ENCODE measurements around the gene RPL38.

RPL38 gene

DNA sequence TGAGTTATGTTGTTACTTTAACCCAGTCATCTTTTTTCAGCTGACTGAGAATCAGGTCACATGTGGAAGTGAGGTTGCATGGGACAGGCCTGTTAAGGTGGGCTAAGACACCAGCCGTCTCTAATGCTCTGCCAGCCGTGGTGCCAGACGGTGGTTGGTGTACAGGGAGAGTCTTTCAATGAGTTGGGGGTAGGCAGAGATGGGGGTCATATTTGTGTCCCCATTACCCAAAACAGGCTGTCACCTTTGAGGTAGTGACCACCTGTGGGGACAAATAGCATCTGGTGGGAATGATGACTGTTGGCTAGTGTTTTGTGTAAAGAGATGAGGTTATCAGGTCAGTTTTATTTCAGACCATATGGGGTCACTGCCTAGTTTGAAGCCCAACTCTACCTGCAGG is 1.8 kb downstream of the RPL38 start:
- in situ Hi-C loops (cut with MboI; ENCODE audit: low sequenced_read_pairs, unreplicated experiment) = no loop called here
- TF ChIP-seq CTCF (IDR thresholded peaks at IDR 0.05; ENCODE audit: borderline replicate concordance, control extremely low read depth, extremely low read depth, insufficient read depth, missing control alignments) = no peak
- DNase-seq (ENCODE audit: low spot score) = no peak

DNA sequence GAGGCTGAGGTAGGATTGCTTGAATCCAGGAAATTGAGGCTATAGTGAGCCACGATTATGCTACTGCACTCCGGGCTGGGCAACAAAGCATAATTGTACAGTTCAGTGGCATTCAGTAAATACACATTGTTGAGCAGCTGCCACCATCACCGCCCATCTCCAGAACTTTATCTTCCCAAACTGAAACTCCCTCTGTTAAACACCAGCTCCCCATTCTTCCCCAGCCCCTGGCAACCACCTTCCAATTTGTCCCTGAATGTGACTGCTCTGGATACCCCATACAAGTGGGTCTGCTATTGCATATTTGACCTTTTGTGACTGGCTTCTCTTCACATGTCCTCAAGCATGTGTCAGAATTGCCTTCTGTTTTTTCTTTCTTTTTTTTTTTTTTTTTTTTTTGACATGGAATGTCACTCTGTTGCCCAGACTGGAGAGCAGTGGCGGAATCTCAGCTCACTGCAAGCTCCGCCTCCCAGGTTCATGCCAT is 2.9 kb downstream of the RPL38 start:
- DNase-seq (ENCODE audit: low spot score) = no peak
- in situ Hi-C loops (cut with MboI; ENCODE audit: low sequenced_read_pairs, unreplicated experiment) = no loop called here
- no peak for TF ChIP-seq CTCF (IDR thresholded peaks at IDR 0.05; ENCODE audit: borderline replicate concordance, control extremely low read depth, extremely low read depth, insufficient read depth, missing control alignments)

GRCh38 chr17:74210191-74211140 is 7.0 kb downstream of the RPL38 start:
- peak; percentile 91 for TF ChIP-seq CTCF (IDR thresholded peaks at IDR 0.05; ENCODE audit: borderline replicate concordance, control extremely low read depth, extremely low read depth, insufficient read depth, missing control alignments)
- in situ Hi-C loops (cut with MboI; ENCODE audit: low sequenced_read_pairs, unreplicated experiment) = no loop called here
- DNase-seq (ENCODE audit: low spot score) = peak; percentile 83

DNA sequence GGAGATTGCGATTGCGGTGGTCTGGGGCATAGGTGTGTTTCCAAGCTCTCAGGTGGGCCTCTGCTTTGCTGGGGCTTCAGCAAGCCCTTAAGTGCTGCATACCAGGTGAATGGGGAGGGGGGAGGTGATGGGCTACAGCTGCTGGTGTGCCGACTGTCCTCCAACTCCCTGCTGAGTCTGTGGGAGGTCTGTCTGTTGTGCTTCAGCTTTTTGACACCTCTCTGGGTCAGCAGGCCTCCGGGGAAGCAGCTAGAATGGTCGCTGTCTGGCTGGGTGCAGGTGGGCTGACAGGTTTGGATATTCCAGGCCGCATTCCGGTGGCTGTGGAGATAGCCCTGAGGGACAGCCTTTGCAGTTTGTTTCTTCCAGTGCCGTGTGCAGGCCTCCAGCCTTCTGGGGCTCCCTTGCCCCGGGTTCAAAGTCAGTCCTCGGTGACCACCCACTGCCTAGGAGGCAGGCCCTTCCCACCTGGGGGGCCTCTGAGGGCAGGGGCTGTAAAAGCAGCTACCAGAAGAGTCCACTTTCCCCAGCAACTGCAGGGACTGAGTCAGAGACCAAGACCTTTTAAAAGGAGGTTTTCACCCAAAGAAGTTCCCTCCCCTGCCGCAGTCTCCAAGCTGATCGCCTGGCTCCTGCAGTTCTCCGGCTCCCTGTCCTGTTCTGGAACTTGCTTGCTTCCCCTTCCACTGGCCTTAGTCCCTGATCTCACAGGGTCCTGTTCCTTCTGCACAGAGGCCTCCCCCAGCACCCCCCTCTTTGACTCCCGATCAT is 7.8 kb downstream of the RPL38 start:
- TF ChIP-seq CTCF (IDR thresholded peaks at IDR 0.05; ENCODE audit: borderline replicate concordance, control extremely low read depth, extremely low read depth, insufficient read depth, missing control alignments) = no peak
- DNase-seq (ENCODE audit: low spot score) = no peak
- in situ Hi-C loops (cut with MboI; ENCODE audit: low sequenced_read_pairs, unreplicated experiment) = no loop called here

GRCh38 chr17:74211912-74212208 is 8.4 kb downstream of the RPL38 start:
- no peak for DNase-seq (ENCODE audit: low spot score)
- no peak for TF ChIP-seq CTCF (IDR thresholded peaks at IDR 0.05; ENCODE audit: borderline replicate concordance, control extremely low read depth, extremely low read depth, insufficient read depth, missing control alignments)
- in situ Hi-C loops (cut with MboI; ENCODE audit: low sequenced_read_pairs, unreplicated experiment) = no loop called here

GRCh38 chr17:74212209-74212912 is 8.9 kb downstream of the RPL38 start:
- in situ Hi-C loops (cut with MboI; ENCODE audit: low sequenced_read_pairs, unreplicated experiment) = no loop called here
- no peak for TF ChIP-seq CTCF (IDR thresholded peaks at IDR 0.05; ENCODE audit: borderline replicate concordance, control extremely low read depth, extremely low read depth, insufficient read depth, missing control alignments)
- DNase-seq (ENCODE audit: low spot score) = no peak

All from GM13976 (cell line).